MG63 (cell line): ENCODE measurements around the gene CBFA2T2. TPM values are rescaled to one million over a fixed set of nuclear protein-coding genes. Genes with fewer than 3 reads are reported as not detected.
"Not testable (repeated sequence)": the region's sequence is repeated elsewhere in the genome, so short reads cannot be mapped to it uniquely, and the experiment has no call there.

Experiments
- DNase-seq: peaks from one replicate; pipeline ENCODE4 v3.0.0-alpha.2; 2020
- H3K27me3 ChIP-seq: fragments of 250-450 bp; sonication (Bioruptor Pico); 2 replicates; pipeline ENCODE4 v1.5.1; 2020; ENCODE audit warnings: mild to moderate bottlenecking, moderate library complexity
- H3K36me3 ChIP-seq: fragments of 250-450 bp; sonication (Bioruptor Pico); 2 replicates; pipeline ENCODE4 v1.5.1; 2020; ENCODE audit warnings: mild to moderate bottlenecking, moderate library complexity
- H3K4me3 ChIP-seq: fragments of 250-450 bp; sonication (Bioruptor Pico); 2 replicates; pipeline ENCODE4 v1.5.1; 2020; ENCODE audit warnings: mild to moderate bottlenecking, moderate library complexity
- H3K9me3 ChIP-seq: fragments of 250-450 bp; sonication (Bioruptor Pico); 2 replicates; pipeline ENCODE4 v1.5.1; 2020; ENCODE audit warnings: mild to moderate bottlenecking, moderate library complexity
- total RNA-seq: library from RNA; depleted of rRNA; stranded (reverse); fragments of >200 nt; shearing (Covaris generic); gene quantifications from 2 replicates; pipeline ENCODE4 v1.2.3, GENCODE V29; 2014; ENCODE audit warnings: low replicate concordance

The CBFA2T2 gene
- total RNA-seq, 1 experiment from 2014 or later = 7.2 TPM

DNA sequence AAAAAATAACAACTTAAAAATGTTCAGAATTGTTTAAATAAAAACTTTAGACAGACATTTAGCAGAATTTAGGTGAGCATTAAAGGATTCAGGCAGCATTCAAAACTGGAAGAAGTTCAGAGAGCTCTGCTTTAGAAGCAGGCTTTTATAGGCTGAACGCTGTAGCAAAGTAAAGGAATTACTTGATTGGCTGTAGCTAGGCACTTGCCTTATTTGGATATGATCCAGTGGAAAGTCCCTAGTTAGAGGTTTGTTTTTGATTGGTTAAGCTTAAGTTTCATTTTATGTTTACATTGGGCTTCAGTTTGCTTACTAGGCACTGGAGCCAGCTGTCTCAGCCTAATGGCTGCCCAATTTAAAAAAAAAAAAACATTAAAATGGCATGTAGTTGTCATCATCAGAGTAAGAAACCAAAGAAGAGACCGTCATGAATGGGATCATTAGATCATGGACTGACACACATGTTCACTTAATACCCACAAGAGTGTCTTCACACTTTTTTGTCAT is 65.1 kb downstream of the CBFA2T2 start:
- DNase-seq = peak; percentile 34
- Histone ChIP-seq H3K27me3 (no peaks in the 10 kb centered on the region), H3K9me3 (no peaks in the 10 kb centered on the region), H3K36me3 (no peaks in the 10 kb centered on the region), H3K4me3 (no peak overlapping the region)

DNA sequence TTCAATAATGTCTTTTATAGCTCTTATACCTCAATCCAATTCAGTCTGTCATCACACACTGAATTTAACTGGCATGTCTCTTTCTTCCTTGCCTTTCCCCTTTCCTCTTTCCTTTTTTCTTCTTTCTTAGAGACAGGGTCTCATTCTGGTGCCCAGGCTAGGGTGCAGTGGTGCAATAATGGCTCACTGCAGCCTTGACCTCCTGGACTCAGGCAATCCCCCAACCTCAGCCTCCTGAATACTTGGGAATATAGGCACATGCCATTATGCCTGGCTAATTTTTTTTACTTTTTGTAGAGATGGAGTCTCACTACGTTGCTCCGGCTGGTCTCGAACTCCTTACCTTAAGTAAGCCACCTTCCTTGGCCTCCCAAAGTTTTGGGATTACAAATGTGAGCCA is 65.9 kb downstream of the CBFA2T2 start:
- Histone ChIP-seq H3K4me3 (no peak overlapping the region), H3K9me3 (no peaks in the 10 kb centered on the region), H3K36me3 (no peaks in the 10 kb centered on the region), H3K27me3 (no peaks in the 10 kb centered on the region)
- DNase-seq = no peak

DNA sequence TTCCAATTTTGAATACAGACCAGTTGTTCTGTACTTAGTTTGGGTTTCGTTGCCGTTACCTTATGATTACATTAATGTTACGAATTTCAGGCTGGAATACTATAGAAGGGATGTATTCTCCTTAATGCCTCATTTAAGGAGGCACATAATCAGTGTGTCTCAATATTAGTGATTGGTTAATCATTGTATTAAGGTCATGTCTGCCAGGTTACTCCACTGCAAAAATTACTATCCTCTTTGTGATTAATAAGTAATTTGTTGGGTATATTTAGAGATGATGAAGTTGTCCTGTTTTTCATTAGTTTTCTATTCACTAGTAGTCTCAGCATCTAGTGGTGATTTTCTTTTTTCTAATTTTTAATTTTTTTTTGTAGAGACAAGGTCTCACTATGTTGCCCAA is 66.3 kb downstream of the CBFA2T2 start:
- no peak for DNase-seq
- Histone ChIP-seq H3K9me3 (no peaks in the 10 kb centered on the region), H3K27me3 (no peaks in the 10 kb centered on the region), H3K4me3 (no peak overlapping the region), H3K36me3 (no peaks in the 10 kb centered on the region)

DNA sequence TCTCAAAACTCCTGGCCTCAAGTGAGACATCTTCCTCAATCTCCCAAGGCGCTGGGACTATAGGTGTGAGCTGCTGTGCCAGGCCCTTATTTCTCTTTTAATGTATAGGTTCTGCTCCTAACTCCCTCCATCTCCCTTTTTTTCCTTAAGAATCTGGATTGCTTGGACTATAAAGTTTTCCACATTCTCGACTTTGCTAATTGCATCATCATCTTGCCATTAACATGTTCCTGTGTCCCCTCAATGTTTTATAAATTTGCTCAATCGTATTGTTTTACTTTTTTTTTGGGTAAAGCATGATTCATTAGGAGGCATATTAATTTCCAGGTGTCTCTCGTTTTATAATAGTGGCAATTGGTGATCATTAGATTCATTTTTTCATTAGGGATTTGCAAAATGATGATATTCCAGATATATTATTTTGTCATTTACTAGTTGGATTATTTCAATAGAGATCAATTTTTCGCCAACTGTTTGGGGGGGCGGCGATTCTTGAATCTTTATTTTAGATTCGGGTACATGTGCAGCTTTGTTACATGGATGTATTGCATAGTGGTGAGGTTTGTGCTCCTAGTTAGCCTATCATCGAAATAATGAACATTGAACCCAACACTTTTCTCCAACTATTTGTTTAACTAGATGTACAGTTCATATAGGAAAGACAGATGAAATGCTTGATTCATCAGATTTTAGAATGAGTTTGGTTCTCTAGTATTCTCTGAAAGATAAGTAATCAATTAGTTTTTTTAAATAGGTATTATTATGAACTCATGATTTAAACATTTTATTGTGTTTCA is 68.7 kb downstream of the CBFA2T2 start:
- no peaks in the 10 kb centered on the region for H3K9me3 ChIP-seq
- no peaks in the 10 kb centered on the region for H3K27me3 ChIP-seq
- DNase-seq = no peak
- H3K4me3 ChIP-seq = no peak overlapping the region
- H3K36me3 ChIP-seq = no peaks in the 10 kb centered on the region

DNA sequence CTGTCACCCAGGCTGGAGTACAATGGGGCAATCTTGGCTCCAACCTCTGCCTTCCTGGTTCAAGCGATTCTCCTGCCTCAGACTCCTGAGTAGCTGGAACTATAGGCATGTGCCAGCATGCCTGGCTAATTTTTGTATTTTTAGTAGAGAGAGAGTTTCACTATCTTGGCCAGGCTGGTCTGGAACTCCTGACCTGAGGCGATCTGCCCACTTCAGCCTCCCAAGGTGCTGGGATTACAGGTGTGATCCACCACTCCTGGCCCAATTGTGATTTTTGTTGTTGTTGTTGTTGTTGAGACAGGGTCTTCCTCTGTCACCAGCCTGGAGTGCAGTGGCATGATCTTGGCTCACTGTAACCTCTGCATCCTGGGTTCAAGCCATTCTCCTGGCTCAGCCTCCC is 69.3 kb downstream of the CBFA2T2 start:
- H3K4me3 ChIP-seq = no peak overlapping the region
- no peaks in the 10 kb centered on the region for H3K27me3 ChIP-seq
- no peaks in the 10 kb centered on the region for H3K36me3 ChIP-seq
- no peak for DNase-seq
- H3K9me3 ChIP-seq = no peaks in the 10 kb centered on the region

DNA sequence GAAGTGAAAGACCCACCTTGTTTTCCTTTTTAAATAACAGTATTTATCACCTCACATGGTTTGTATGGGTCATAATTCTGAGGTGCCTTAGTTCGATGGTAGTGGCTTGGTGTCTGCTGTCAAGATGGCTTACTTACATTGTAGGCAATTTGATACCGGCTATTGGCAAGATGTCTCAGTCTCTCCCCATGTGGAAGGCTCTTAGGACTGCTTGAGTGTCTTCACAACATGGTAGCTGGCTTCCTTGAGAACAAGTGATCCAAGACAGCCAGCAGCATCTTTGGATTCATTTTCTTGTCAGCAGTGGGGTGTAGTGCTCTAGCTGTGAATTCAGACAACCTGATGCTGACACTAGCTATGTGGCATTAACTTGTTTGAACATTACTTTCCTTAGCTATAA is 70.1 kb downstream of the CBFA2T2 start:
- H3K36me3 ChIP-seq = no peaks in the 10 kb centered on the region
- DNase-seq = no peak
- no peaks in the 10 kb centered on the region for H3K27me3 ChIP-seq
- no peaks in the 10 kb centered on the region for H3K9me3 ChIP-seq
- H3K4me3 ChIP-seq = no peak overlapping the region

DNA sequence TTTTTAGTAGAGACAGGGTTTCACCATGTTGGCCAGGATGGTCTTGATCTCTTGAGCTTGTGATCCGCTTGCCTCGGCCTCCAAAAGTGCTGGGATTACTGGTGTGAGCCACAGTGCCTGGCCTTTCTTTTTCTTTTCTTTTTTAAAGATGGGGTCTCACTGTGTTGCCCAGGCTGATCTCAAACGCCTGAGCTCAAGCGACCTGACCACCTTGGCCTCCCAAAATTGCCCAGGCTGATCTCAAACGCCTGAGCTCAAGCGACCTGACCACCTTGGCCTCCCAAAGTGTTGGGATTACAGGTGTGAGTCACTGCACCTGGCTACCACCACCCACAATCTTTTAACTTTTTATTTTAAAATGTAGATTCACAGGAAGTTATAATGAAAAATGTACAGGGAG is 71.2 kb downstream of the CBFA2T2 start:
- not testable (repeated sequence) for H3K36me3 ChIP-seq, H3K4me3 ChIP-seq, DNase-seq, H3K27me3 ChIP-seq, H3K9me3 ChIP-seq

DNA sequence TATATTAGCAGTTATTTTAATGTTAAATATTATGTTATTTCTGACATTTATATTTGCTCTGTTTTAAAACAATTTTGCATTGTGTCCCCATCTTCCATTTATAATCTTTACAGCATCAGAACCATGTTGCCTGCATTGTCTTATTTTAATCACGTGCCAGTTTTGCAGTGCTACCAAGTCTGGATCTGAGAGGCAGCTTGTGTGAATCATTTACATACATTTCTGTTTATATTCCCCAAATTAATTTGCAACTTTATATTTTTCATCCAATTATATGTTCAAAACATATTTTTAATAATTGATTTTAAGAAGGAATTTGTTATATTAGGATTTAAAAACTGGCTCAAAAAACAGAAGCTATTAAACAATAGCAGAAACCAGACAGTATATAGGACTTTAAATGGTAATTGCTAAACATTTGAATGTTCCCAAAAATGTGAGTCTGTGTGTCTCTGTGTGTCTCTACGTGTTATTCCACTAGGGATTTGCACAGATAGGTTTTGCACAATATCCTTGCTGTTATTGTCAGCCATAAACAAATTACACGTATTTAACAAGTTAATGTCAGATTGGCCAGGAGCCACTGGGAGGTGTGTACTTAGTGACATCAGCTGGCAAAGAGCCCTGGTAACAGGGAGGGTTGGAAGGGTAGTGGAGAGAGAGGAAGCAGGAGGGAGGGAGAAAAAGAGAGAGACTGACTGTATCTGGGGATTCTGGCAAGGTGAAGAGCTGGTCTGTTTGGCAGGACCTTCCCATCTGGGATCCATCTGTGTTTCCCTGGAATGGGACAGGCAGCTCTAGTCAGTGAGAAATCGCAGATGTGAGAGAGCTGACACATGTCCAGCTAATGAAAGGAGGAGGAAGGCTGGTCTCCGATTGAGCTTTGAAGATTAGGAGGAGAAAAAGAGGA is 72.1 kb downstream of the CBFA2T2 start:
- peak; percentile 86 for DNase-seq
- Histone ChIP-seq H3K36me3 (no peaks in the 10 kb centered on the region), H3K27me3 (no peaks in the 10 kb centered on the region), H3K9me3 (no peaks in the 10 kb centered on the region), H3K4me3 (no peak overlapping the region)

DNA sequence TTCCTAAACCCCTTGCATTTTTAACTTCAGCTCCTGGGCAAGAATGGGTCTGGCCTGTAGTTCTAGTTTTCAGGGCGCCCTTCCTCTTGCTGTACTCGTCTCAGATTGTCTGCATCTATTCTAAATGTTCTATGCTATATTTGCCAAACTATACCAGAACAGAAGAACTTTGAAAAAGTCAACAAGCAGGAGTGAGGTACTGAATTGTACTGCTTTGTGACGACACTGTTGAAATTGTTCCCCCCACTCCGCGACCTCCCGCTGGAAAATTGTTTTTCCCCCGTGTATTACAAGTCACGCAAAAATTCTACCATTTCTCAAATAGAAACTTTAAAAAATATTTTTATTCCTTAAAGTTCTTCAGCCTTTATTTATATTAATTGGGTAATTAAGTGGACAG is 73.9 kb downstream of the CBFA2T2 start:
- no peak for DNase-seq
- no peak overlapping the region for H3K4me3 ChIP-seq
- no peaks in the 10 kb centered on the region for H3K36me3 ChIP-seq
- no peaks in the 10 kb centered on the region for H3K27me3 ChIP-seq
- no peaks in the 10 kb centered on the region for H3K9me3 ChIP-seq

DNA sequence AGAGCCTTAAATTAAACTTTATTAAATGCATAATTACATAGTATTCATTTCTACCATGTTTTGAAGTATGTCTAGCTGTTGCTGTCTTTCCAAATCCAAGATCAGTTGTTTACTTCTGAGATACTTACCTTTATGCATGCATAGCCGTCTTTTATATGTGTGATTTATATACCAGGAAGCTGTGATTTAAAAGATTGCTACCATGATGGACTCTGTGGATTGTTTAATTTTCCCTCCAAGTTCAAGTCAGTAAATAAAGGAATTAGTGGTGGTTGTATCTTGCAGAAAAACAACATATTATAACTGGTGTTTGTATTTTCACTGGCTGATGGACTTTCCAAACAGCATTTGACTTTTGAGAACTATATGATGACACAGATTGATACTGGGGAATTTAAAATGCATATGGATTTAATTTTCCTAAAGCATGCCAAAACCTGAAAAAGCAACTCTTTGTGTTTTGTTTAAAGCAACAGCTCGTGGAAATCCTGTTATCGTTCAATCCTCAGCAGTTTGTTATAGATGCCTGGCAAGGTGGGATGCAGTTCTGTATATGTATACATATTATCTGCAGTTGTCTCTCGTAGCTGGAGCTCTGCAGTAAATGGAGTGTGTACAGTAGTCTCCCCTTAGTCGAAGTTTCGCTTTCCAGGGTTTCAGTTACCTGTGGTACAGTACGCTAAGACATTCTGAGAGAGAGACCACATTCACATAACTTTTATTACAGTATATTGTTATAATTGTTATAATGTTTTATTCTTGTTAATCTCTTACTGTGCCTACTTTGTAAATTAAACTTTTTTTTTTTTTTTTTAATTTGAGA is 77.1 kb downstream of the CBFA2T2 start:
- Histone ChIP-seq H3K27me3 (no peaks in the 10 kb centered on the region), H3K9me3 (no peaks in the 10 kb centered on the region), H3K4me3 (no peak overlapping the region), H3K36me3 (no peaks in the 10 kb centered on the region)
- DNase-seq = no peak

DNA sequence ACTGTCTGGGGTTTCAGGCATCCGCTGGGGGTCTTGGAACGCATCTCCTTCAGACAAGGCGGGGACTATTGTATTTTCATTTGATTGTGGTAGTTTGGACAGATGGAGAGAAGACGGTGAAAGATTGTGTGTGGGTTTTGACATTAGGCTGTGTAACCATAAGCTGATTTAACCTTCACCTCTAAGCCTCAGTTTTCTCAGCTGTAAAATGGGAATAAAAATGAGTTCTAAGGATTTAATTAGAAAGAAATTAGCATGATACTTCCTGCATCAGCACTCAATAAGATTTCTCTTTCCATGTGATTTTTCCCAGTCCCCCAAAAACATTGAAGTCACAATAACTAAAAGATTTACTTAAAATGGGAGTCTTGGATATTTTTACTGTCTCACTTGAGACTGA is 78.1 kb downstream of the CBFA2T2 start:
- no peaks in the 10 kb centered on the region for H3K9me3 ChIP-seq
- no peak overlapping the region for H3K4me3 ChIP-seq
- H3K27me3 ChIP-seq = no peaks in the 10 kb centered on the region
- H3K36me3 ChIP-seq = no peaks in the 10 kb centered on the region
- no peak for DNase-seq

DNA sequence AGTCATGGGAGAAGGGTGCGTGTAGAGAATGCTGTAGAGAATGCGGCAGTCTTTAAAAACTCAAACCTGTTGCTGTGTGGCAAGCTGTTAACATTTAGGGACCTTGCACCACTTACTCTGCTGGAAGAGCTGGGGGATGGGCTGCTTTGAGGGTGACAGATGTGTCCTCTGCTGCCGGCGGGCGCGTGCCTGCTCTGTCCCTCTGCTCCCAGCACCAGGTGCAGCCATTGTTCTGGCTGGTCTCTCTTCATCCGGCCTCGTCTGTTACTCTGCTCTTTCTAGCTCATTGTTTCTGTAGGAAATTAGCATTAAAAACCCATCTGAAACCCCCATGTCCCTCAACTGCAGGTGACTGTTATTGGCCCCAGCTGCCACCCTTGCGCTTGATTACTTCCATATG is 78.5 kb downstream of the CBFA2T2 start:
- DNase-seq = no peak
- Histone ChIP-seq H3K9me3 (no peaks in the 10 kb centered on the region), H3K36me3 (no peaks in the 10 kb centered on the region), H3K27me3 (no peaks in the 10 kb centered on the region), H3K4me3 (no peak overlapping the region)

DNA sequence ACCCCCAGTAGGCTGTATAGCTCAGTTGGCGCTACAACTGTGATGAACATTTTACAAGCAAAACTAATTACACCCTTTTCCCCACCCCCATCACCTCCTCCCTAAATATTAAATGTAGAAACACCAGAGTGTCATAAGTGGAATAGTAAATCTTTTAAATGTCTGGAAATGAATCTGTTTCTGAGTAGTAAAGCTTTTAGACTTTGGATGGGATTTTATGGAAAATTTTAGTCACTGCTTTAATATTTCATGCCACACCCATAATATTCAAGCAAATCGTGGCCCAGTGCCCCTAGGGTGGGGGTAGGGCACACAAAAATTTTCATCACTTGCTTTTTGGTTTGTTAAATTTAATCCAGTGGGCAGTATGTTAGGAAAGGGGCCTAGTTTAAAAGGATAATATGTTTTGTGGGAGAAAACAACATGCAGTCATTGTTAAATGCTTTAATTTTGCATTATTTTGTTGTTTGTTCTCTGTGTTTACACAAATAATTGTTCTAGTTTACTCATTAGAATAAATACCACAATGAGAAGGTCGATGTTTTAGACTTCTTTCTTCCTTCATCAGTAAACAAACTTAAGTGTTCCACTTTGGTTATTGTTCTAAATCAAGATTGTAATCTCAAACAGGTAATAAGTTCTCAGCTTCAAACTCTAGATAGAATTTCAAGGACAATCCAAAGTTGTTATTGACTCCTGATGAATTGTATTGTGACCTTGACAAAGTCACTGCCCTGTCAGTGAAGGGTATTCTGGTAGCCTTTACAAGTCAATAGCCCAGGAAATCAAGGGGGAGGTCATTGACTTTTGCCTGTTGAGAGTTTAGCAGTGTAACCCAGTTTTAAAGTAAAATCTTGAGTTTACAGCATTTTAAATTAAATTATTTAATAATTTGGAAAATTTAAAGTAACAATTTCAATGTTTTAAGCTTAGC is 79.2 kb downstream of the CBFA2T2 start:
- no peaks in the 10 kb centered on the region for H3K36me3 ChIP-seq
- DNase-seq = no peak
- H3K4me3 ChIP-seq = no peak overlapping the region
- H3K9me3 ChIP-seq = no peaks in the 10 kb centered on the region
- H3K27me3 ChIP-seq = no peaks in the 10 kb centered on the region

DNA sequence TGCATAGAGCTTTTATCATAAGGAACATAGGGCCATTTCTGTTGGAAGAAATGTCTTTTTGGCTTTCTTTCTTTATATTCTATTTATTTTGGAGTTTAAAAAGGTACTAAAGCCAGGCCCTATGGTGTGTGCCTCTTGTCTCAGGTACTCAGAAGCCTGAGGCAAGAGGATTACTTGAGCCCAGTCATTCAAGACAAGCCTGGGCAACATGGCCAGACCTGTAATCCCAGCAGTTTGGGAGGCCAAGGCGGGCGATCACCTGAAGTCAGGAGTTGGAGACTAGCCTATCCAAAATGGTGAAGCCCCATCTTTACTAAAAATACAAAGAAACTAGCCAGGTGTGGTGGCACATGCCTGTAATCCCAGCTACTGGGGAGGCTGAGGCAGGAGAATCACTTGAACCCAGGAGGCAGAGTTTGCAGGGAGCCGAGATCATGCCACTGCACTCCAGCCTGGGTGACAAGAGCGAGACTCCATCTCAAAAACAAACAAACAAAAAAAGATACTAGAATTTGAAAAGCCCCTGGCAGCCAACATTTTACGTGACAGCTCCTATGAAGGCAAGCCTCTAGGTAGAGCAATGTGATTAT is 80.0 kb downstream of the CBFA2T2 start:
- no peaks in the 10 kb centered on the region for H3K9me3 ChIP-seq
- no peak overlapping the region for H3K4me3 ChIP-seq
- no peak for DNase-seq
- H3K36me3 ChIP-seq = no peaks in the 10 kb centered on the region
- no peaks in the 10 kb centered on the region for H3K27me3 ChIP-seq

DNA sequence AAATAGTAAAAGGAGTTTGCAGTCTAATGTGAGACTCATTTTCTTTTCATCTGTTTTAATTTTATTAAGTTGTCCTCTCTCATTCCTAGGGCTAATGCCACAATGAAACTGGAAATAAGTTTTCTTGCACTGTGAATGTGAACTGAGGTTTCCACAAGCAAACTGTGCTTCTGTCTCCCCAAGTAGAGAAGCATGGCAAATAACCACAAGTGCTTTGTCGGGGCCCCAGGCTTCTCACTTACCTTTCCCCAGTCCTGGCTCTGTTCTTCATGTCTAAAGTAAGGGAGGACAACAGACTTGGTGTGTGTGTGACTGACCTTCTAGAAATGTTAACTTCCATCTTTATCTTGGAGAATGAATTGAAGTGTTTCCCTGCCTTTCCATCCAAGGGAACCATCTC is 80.8 kb downstream of the CBFA2T2 start:
- Histone ChIP-seq H3K36me3 (no peaks in the 10 kb centered on the region), H3K9me3 (no peaks in the 10 kb centered on the region), H3K4me3 (no peak overlapping the region), H3K27me3 (no peaks in the 10 kb centered on the region)
- no peak for DNase-seq

DNA sequence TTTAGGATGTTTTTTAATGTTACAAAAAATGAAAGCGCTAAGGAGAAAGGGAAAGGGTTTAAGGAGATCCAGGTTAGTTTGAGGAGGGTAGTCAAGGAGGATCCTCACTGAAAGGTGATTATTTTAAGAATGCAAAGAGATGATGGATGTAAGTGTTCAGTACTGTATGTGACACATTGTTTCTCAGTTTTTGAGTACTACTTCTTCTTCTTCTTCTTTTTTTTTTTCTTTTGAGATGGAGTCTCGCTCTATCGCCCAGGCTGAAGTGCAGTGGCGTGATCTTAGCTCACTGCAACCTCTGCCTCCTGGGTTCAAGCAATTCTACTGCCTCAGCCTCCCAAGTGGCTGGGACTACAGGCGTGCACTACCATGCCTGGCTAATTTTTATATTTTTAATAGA is 83.4 kb downstream of the CBFA2T2 start:
- H3K36me3 ChIP-seq, DNase-seq, H3K9me3 ChIP-seq, H3K4me3 ChIP-seq, H3K27me3 ChIP-seq: not testable (repeated sequence)
